ENCODE data around the gene ERC1.

ERC1 gene

GRCh38 chr12:991350-992333 lies 619 bp downstream of the ERC1 start:
- H3K4me3 ChIP-seq (replicated peaks; ENCODE audit: insufficient read depth, low read length) = peak overlapping the region; percentile 69
- no peaks in the 10 kb centered on the region for H3K27me3 ChIP-seq (ENCODE audit: insufficient read depth, poor library complexity, severe bottlenecking)
- DNase-seq (ENCODE audit: low read depth in 1 of 2, low spot score in 1 of 2) = peak in 1 of 2 experiments; percentile 56
- peak overlapping the region; percentile 95 for H3K27ac ChIP-seq (replicated peaks)
- TF ChIP-seq SPI1 (IDR thresholded peaks at IDR 0.05; ENCODE audit: borderline replicate concordance, low read depth) (no peak), POLR2AphosphoS5 (IDR thresholded peaks at IDR 0.05; ENCODE audit: low read depth) (no peak), REST (IDR thresholded peaks at IDR 0.05; ENCODE audit: insufficient replicate concordance, low read depth) (no peak), GABPA (IDR thresholded peaks at IDR 0.05; ENCODE audit: low read depth) (no peak), CTCF (IDR thresholded peaks at IDR 0.05; ENCODE audit: insufficient read depth, low read length) (no peak)

DNA sequence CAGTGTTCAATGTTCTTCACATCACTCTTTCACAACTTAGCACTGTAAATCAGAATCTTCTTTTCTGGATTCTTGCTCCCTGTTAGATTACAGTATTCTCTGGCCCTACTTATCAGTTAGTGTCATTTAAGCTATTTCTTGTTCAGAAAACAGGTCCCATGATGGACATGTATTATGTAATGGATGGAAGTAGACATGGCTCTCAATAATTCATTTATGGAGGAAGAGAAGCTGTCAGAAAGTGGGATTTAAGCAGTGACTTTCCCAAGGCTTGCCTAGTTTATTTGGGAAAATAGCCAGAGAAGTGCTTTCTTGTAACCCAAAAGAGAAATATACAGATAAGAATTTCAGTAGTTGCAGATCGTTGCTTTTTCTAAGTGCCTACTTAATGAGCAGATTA lies 1.6 kb downstream of the ERC1 start:
- no peak overlapping the region for H3K4me3 ChIP-seq (replicated peaks; ENCODE audit: insufficient read depth, low read length)
- no peaks in the 10 kb centered on the region for H3K27me3 ChIP-seq (ENCODE audit: insufficient read depth, poor library complexity, severe bottlenecking)
- TF ChIP-seq POLR2AphosphoS5 (IDR thresholded peaks at IDR 0.05; ENCODE audit: low read depth) = no peak
- no peak for TF ChIP-seq SPI1 (IDR thresholded peaks at IDR 0.05; ENCODE audit: borderline replicate concordance, low read depth)
- TF ChIP-seq CTCF (IDR thresholded peaks at IDR 0.05; ENCODE audit: insufficient read depth, low read length) = no peak
- no peak for TF ChIP-seq GABPA (IDR thresholded peaks at IDR 0.05; ENCODE audit: low read depth)
- no peak for TF ChIP-seq REST (IDR thresholded peaks at IDR 0.05; ENCODE audit: insufficient replicate concordance, low read depth)
- H3K27ac ChIP-seq (replicated peaks) = no peak overlapping the region
- DNase-seq (ENCODE audit: low read depth in 1 of 2, low spot score in 1 of 2) = no peak

GRCh38 chr12:996881-997280 lies 5.9 kb downstream of the ERC1 start:
- DNase-seq (ENCODE audit: low read depth in 1 of 2, low spot score in 1 of 2) = no peak
- no peak for TF ChIP-seq CTCF (IDR thresholded peaks at IDR 0.05; ENCODE audit: insufficient read depth, low read length)
- TF ChIP-seq POLR2AphosphoS5 (IDR thresholded peaks at IDR 0.05; ENCODE audit: low read depth) = no peak
- TF ChIP-seq GABPA (IDR thresholded peaks at IDR 0.05; ENCODE audit: low read depth) = no peak
- TF ChIP-seq SPI1 (IDR thresholded peaks at IDR 0.05; ENCODE audit: borderline replicate concordance, low read depth) = no peak
- no peak for TF ChIP-seq REST (IDR thresholded peaks at IDR 0.05; ENCODE audit: insufficient replicate concordance, low read depth)
- no peaks in the 10 kb centered on the region for H3K27me3 ChIP-seq (ENCODE audit: insufficient read depth, poor library complexity, severe bottlenecking)
- H3K27ac ChIP-seq (replicated peaks) = no peak overlapping the region
- H3K4me3 ChIP-seq (replicated peaks; ENCODE audit: insufficient read depth, low read length) = no peak overlapping the region
